Measurements from ENCODE around the gene AREG.

The AREG gene

GRCh38 chr4:74504212-74504611 is 59.3 kb downstream of the AREG start:
- no peak for DNase-seq (ENCODE audit: low read depth in 3 of 3, low spot score in 1 of 3)
